Astrocyte (in vitro differentiated cells and primary cell): ENCODE measurements around the gene CATSPER4. TPM values are rescaled to one million over a fixed set of nuclear protein-coding genes. Genes with fewer than 3 reads are reported as not detected.

Experiments used
- DNase-seq: peaks from one replicate; pipeline ENCODE4 v3.0.0-alpha.2; 2010; ENCODE audit warnings: low read depth
- FAIRE-seq: peaks from 2 replicates; lab custom pipeline; 2011; peaks lifted over from hg19 to GRCh38; lab: Jason Lieb, UNC
- H2AFZ ChIP-seq: 2 replicates; pipeline ENCODE4 v1.6.0; 2012; ENCODE audit warnings: low read depth, low read length, inconsistent platforms
- H3K27ac ChIP-seq: 2 replicates; pipeline ENCODE4 v1.5.1; 2011; ENCODE audit warnings: low read depth, low read length, inconsistent platforms
- H3K27me3 ChIP-seq: 2 replicates; pipeline ENCODE4 v1.6.0; 2011; ENCODE audit warnings: low read length, inconsistent platforms; ENCODE audit not compliant: insufficient read depth
- H3K36me3 ChIP-seq: 2 replicates; pipeline ENCODE4 v1.5.1; 2011; ENCODE audit warnings: low read length, inconsistent platforms; ENCODE audit not compliant: insufficient read depth
- H3K4me1 ChIP-seq: 2 replicates; pipeline ENCODE4 v1.5.1; 2011; ENCODE audit warnings: low read length, inconsistent platforms; ENCODE audit not compliant: insufficient read depth
- H3K4me2 ChIP-seq: 2 replicates; pipeline ENCODE4 v1.6.0; 2012; ENCODE audit warnings: low read length, inconsistent platforms
- H3K4me3 ChIP-seq: 2 replicates; pipeline ENCODE4 v1.5.1; 2011; ENCODE audit warnings: low read depth, mild to moderate bottlenecking, low read length, inconsistent platforms; ENCODE audit not compliant: insufficient read depth
- H3K79me2 ChIP-seq: 2 replicates; pipeline ENCODE4 v1.6.0; 2012; ENCODE audit warnings: mild to moderate bottlenecking, low read length, inconsistent platforms; ENCODE audit not compliant: insufficient read depth
- H3K9ac ChIP-seq: 2 replicates; pipeline ENCODE4 v1.6.0; 2012; ENCODE audit warnings: mild to moderate bottlenecking, low read length, inconsistent platforms
- H3K9me3 ChIP-seq: 2 replicates; pipeline ENCODE4 v1.5.1; 2012; ENCODE audit warnings: low read depth, mild to moderate bottlenecking, low read length, inconsistent platforms; ENCODE audit not compliant: insufficient read depth
- H4K20me1 ChIP-seq: 2 replicates; pipeline ENCODE4 v1.6.0; 2012; ENCODE audit warnings: low read length, inconsistent platforms; ENCODE audit not compliant: insufficient read depth
- H3K27ac Mint-ChIP-seq: one replicate; pipeline ENCODE4 v1.8.0; 2021; ENCODE audit warnings: mild to moderate bottlenecking, mixed read lengths; ENCODE audit not compliant: unreplicated experiment
- H3K27me3 Mint-ChIP-seq: one replicate; pipeline ENCODE4 v1.8.0; 2021; ENCODE audit warnings: low read depth, mixed read lengths; ENCODE audit not compliant: unreplicated experiment
- H3K36me3 Mint-ChIP-seq: one replicate; pipeline ENCODE4 v1.8.0; 2021; ENCODE audit warnings: low read depth, mixed read lengths; ENCODE audit not compliant: unreplicated experiment
- H3K4me1 Mint-ChIP-seq: one replicate; pipeline ENCODE4 v1.8.0; 2021; ENCODE audit warnings: low read depth, mixed read lengths; ENCODE audit not compliant: unreplicated experiment
- H3K4me3 Mint-ChIP-seq: one replicate; pipeline ENCODE4 v1.8.0; 2021; ENCODE audit warnings: mild to moderate bottlenecking, moderate library complexity, mixed read lengths; ENCODE audit not compliant: unreplicated experiment
- H3K9me3 Mint-ChIP-seq: one replicate; pipeline ENCODE4 v1.8.0; 2021; ENCODE audit warnings: mild to moderate bottlenecking, mixed read lengths; ENCODE audit not compliant: unreplicated experiment
- EZH2 ChIP-seq: IDR thresholded peaks from 2 replicates; pipeline ENCODE4 v1.6.1; 2012; ENCODE audit warnings: mild to moderate bottlenecking, low read length, inconsistent platforms; ENCODE audit not compliant: insufficient read depth
- total RNA-seq: library from RNA; stranded (reverse); gene quantifications from 2 replicates; pipeline ENCODE4 v1.2.1, GENCODE V29; 2021
- TF ChIP-seq, protein P1 (sequence below): IDR thresholded peaks from 2 replicates; pipeline ENCODE4 v1.5.1; 2011; ENCODE audit warnings: low read depth, mild to moderate bottlenecking, inconsistent platforms, low read length, moderate library complexity; ENCODE audit not compliant: insufficient read depth

The CATSPER4 gene
- total RNA-seq, 1 donor from 2014 or later, result not detected

GRCh38 chr1:26184883-26185282, 5.5 kb upstream of the CATSPER4 start:
- DNase-seq, result no peak
- Mint-ChIP-seq H3K9me3 (no peaks in the 10 kb centered on the region), H3K27ac (no peak overlapping the region), H3K4me1 (peaks cover 4% of the 10 kb centered on the region), H3K36me3 (peaks cover 8% of the 10 kb centered on the region), H3K27me3 (peaks cover 6% of the 10 kb centered on the region), H3K4me3 (no peak overlapping the region)
- Histone ChIP-seq H3K27ac (no peak overlapping the region), H3K9ac (no peak overlapping the region), H3K36me3 (no peaks in the 10 kb centered on the region), H3K27me3 (no peaks in the 10 kb centered on the region), H2AFZ (no peak overlapping the region), H3K4me3 (no peak overlapping the region), H3K9me3 (no peaks in the 10 kb centered on the region), H4K20me1 (no peaks in the 10 kb centered on the region), H3K79me2 (no peaks in the 10 kb centered on the region), H3K4me1 (no peaks in the 10 kb centered on the region), H3K4me2 (no peak overlapping the region)
- no peak for TF ChIP-seq EZH2
- TF ChIP-seq, protein P1, sequence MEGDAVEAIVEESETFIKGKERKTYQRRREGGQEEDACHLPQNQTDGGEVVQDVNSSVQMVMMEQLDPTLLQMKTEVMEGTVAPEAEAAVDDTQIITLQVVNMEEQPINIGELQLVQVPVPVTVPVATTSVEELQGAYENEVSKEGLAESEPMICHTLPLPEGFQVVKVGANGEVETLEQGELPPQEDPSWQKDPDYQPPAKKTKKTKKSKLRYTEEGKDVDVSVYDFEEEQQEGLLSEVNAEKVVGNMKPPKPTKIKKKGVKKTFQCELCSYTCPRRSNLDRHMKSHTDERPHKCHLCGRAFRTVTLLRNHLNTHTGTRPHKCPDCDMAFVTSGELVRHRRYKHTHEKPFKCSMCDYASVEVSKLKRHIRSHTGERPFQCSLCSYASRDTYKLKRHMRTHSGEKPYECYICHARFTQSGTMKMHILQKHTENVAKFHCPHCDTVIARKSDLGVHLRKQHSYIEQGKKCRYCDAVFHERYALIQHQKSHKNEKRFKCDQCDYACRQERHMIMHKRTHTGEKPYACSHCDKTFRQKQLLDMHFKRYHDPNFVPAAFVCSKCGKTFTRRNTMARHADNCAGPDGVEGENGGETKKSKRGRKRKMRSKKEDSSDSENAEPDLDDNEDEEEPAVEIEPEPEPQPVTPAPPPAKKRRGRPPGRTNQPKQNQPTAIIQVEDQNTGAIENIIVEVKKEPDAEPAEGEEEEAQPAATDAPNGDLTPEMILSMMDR, result no peak
- FAIRE-seq, result no peak

- Mint-ChIP-seq H3K36me3 (peaks cover 5% of the 10 kb centered on the region), H3K4me3 (no peak overlapping the region), H3K9me3 (peaks cover 5% of the 10 kb centered on the region), H3K27me3 (peaks cover 11% of the 10 kb centered on the region), H3K4me1 (no peaks in the 10 kb centered on the region), H3K27ac (no peak overlapping the region)
- FAIRE-seq (no peak), DNase-seq (no peak)
- no peak overlapping the region for H3K9ac ChIP-seq
- no peak overlapping the region for H3K4me3 ChIP-seq
- no peaks in the 10 kb centered on the region for H4K20me1 ChIP-seq
- no peaks in the 10 kb centered on the region for H3K4me1 ChIP-seq
- H3K36me3 ChIP-seq, result no peaks in the 10 kb centered on the region
- H3K79me2 ChIP-seq, result no peaks in the 10 kb centered on the region
- H3K27me3 ChIP-seq, result no peaks in the 10 kb centered on the region
- no peak overlapping the region for H3K4me2 ChIP-seq
- H3K9me3 ChIP-seq, result no peaks in the 10 kb centered on the region
- no peak for TF ChIP-seq EZH2
- TF ChIP-seq, protein P1, result no peak
- no peak overlapping the region for H3K27ac ChIP-seq
- H2AFZ ChIP-seq, result no peak overlapping the region
Measured at GRCh38 chr1:26187882-26188281, 2.5 kb upstream of the CATSPER4 start.

DNA sequence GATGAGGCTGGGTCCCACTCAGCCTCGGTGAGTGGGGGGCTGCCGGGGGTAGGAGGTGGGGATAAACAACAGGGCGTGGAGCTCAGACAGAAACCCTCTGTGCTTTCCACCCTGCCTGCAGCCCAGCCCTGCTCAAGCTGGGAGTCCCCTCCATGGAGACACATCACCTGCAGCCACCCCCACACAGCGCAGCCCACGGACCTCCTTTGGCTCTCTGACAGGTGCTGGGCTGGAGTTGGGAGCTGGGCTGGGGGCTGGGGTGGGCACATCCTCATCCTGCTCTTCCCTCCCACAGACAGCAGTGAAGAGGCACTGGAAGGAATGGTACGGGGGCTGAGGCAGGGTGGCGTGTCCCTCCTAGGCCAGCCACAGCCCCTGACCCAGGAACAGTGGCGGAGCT, 1.9 kb upstream of the CATSPER4 start:
- Histone ChIP-seq H3K27me3 (peaks cover under 1% of the 10 kb centered on the region), H2AFZ (no peak overlapping the region), H3K9me3 (no peaks in the 10 kb centered on the region), H3K9ac (no peak overlapping the region), H3K4me1 (no peaks in the 10 kb centered on the region), H4K20me1 (no peaks in the 10 kb centered on the region), H3K36me3 (no peaks in the 10 kb centered on the region), H3K4me3 (no peak overlapping the region), H3K79me2 (no peaks in the 10 kb centered on the region), H3K27ac (no peak overlapping the region), H3K4me2 (no peak overlapping the region)
- Mint-ChIP-seq H3K27me3 (peaks cover 13% of the 10 kb centered on the region), H3K27ac (no peak overlapping the region), H3K4me1 (no peaks in the 10 kb centered on the region), H3K9me3 (peaks cover 5% of the 10 kb centered on the region), H3K36me3 (peaks cover 5% of the 10 kb centered on the region), H3K4me3 (no peak overlapping the region)
- DNase-seq (no peak), FAIRE-seq (no peak)
- TF ChIP-seq, protein P1, result no peak
- no peak for TF ChIP-seq EZH2
